ENCODE results near the gene ADAMTSL1.

GRCh38 chr9:18866121-18866831 is 392.3 kb downstream of the ADAMTSL1 start:
- TF ChIP-seq POLR2A (IDR thresholded peaks at IDR 0.05): no peak
- no peak for TF ChIP-seq CTCF (IDR thresholded peaks at IDR 0.05)
